GM12872 (cell line): Measurements from ENCODE around the gene DOCK10.

ENCODE experiments used
- TF ChIP-seq, protein P1 (sequence below): IDR thresholded peaks from 3 replicates; pipeline ENCODE4 v1.5.1; 2011; ENCODE audit warnings: low read depth, mild to moderate bottlenecking, low read length, moderate library complexity; ENCODE audit not compliant: insufficient read depth

The DOCK10 gene

DNA sequence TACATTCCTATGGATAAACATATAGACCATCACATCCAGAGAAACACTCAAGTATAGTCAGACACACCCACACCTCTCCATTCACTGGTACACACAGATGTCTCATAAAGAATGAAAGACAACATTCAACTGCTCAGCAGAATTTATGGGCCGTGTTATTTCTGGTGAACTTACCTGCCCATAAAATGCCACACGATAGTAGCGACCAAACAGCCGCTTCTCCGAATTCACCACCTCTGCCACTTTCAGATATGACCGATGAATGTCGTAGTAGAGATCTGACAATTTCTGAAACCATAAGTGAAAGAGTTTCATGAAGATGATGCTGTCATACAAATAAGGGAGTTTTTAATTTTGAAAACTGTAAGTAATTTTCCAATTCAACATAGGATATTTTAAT, 255.4 kb downstream of the DOCK10 start:
- TF ChIP-seq, protein P1, sequence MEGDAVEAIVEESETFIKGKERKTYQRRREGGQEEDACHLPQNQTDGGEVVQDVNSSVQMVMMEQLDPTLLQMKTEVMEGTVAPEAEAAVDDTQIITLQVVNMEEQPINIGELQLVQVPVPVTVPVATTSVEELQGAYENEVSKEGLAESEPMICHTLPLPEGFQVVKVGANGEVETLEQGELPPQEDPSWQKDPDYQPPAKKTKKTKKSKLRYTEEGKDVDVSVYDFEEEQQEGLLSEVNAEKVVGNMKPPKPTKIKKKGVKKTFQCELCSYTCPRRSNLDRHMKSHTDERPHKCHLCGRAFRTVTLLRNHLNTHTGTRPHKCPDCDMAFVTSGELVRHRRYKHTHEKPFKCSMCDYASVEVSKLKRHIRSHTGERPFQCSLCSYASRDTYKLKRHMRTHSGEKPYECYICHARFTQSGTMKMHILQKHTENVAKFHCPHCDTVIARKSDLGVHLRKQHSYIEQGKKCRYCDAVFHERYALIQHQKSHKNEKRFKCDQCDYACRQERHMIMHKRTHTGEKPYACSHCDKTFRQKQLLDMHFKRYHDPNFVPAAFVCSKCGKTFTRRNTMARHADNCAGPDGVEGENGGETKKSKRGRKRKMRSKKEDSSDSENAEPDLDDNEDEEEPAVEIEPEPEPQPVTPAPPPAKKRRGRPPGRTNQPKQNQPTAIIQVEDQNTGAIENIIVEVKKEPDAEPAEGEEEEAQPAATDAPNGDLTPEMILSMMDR, result no peak

DNA sequence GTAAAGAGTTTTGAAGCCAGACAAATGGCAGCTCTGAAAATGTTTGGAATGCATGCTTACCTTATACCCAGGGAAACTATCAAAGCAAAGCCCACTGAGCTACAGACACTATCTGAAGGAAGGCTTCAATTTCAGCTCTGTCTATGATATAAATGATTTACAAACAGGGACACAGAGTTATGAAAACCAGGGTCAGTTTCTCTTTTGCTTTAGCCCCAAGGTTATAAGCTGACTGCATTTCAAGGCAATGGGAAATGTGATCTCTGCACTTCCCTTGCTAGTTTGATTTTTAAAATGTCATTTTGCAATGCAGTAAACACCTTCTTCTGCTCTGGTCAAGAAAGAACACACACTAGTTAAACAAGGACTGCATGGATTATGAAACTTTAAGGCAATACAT, 260.9 kb downstream of the DOCK10 start:
- TF ChIP-seq, protein P1, result no peak

DNA sequence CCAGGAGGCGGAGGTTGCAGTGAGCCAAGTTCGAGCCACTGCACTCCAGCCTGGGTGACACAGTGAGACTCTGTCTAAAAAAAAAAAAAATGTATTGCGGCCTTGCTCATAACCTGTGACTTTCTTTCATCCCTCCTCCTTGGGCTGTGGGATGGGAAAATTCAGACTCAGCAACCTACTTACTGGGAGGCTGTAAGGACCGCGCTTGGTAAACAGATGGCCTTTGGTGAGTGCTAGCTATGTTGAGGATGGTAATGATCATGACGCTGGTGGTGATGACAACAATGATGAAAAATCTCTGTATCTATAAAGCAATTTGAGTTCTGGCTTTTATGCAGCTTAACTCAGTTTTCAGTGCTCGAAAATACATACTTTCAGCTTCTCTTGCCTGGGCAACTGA, 261.4 kb downstream of the DOCK10 start:
- TF ChIP-seq, protein P1, result no peak

DNA sequence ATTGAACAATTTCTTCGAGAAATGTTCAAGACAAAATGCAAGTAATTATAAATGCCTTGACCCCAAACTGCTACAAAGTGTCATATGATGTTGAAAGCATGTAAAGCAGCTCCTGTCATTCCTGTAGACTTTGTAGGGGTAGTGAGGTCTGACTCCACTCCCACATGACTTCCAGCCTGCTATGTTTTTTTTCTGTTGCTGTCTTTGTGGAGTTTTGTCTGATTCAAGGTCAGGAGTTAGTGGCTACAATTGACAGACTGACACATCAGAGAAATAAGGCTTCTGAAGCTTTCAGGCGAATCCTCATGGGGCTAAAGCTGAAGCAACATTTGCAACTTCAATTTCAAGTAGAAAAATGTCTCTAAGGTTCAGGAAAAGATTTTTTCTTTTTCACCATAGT, 262.2 kb downstream of the DOCK10 start:
- TF ChIP-seq, protein P1, result no peak

DNA sequence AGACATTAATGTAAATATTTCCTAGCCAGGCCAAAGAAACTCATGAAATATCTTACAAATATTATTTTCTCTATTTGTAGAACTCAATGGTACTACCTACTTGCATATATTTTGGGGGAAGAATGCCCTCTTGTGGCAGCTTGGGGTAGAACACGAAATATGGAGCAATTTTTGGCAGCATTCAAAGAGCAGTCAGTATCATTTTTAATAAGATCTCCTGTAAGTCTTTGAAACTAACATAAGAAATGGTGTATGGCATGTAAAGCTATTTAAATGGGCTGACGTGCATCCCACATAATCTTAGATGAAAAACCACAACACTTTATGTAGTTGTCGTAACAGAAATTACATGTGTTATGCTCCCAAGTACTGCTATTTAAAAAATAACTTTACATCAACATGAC, 263.8 kb downstream of the DOCK10 start:
- TF ChIP-seq, protein P1, result peak; percentile 62

DNA sequence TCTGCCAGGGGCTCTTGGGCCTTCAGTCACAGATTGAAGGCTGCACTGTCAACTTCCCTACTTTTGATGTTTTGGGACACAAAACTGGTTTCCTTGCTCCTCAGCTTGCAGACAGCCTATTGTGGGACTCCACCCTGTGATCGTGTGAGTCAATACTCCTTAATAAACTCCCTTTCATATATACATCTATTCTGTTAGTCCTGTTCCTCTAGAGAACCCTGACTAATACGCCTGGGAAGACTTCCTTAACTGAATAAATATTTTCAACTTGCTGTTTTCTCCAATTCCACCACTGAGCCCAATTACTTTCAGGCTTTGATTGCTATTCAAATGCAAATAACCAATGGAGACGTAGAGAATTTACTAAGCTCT, 264.7 kb downstream of the DOCK10 start:
- TF ChIP-seq, protein P1, result no peak

DNA sequence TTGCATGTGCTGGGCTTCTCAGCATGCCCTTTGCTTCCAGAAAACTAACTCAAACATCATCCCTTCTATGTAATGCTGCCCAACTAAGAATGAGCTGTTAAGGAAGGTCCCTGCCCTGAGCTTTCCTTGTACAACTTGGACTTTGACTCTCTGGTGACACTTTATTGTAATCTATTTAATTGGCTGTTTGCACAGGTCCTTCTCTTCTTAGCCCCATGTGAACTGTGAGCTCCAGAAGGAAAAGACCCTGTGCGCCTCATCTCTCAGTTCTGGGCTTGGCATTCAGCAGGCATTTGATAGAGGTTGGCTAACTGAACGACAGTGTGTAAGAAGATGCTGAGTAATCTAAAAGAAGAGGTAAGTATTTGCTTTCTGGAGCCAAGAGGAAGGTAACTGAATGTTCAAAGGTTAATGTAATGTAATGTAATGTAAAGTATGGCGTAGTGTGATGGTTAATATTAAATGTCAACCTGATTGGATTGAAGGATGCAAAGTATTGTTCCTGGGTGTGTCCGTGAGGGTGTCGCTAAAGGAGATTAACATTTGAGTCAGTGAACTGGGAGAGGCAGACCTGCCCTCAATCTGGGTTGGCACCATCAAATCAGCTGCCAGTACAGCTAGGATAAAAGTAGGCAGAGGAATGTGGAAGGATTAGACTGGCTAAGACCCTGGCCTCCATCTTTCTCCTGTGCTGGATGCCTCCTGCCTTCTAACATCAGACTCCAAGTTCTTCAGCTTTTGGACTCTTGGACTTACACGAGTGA, 265.3 kb downstream of the DOCK10 start:
- TF ChIP-seq, protein P1, result no peak
